GM06990 (cell line): ENCODE data around the gene OR51A4.
"Not testable (repeated sequence)": the region's sequence is repeated elsewhere in the genome, so short reads cannot be mapped to it uniquely, and the experiment has no call there.

Source experiments
- DNase-seq: peaks from one replicate; pipeline ENCODE4 v3.0.0-alpha.2; 2011; ENCODE audit not compliant: insufficient read length; ENCODE audit errors: extremely low read depth
- H3K27me3 ChIP-seq: replicated peaks from 2 replicates; pipeline ENCODE4 v1.6.0; 2011; ENCODE audit warnings: low read length; ENCODE audit not compliant: control insufficient read depth, insufficient read depth
- H3K36me3 ChIP-seq: 2 replicates; pipeline ENCODE4 v1.5.1; 2011; ENCODE audit warnings: low read length; ENCODE audit not compliant: control insufficient read depth, insufficient read depth
- H3K4me3 ChIP-seq: replicated peaks from 2 replicates; pipeline ENCODE4 v1.5.1; 2011; ENCODE audit warnings: low read depth, mild to moderate bottlenecking, control low read depth, low read length
- CTCF ChIP-seq: IDR thresholded peaks from 2 replicates; pipeline ENCODE4 v1.5.1; 2011; ENCODE audit warnings: low read length, control low read depth, mild to moderate bottlenecking, inconsistent platforms; ENCODE audit not compliant: insufficient read depth, poor library complexity, severe bottlenecking

Gene OR51A4

GRCh38 chr11:4979036-4979435 lies 31.6 kb upstream of the OR51A4 start:
- Histone ChIP-seq H3K4me3 (no peak overlapping the region), H3K27me3 (no peaks in the 10 kb centered on the region), H3K36me3 (no peaks in the 10 kb centered on the region)
- DNase-seq = no peak
- no peak for TF ChIP-seq CTCF

GRCh38 chr11:4975436-4975835 lies 28.0 kb upstream of the OR51A4 start:
- no peak for TF ChIP-seq CTCF
- Histone ChIP-seq H3K36me3 (no peaks in the 10 kb centered on the region), H3K4me3 (no peak overlapping the region), H3K27me3 (no peaks in the 10 kb centered on the region; the same call in 1 of the 2 replicates)
- DNase-seq = no peak

GRCh38 chr11:4962816-4963215 lies 15.4 kb upstream of the OR51A4 start:
- Histone ChIP-seq H3K36me3 (no peaks in the 10 kb centered on the region), H3K27me3 (no peaks in the 10 kb centered on the region), H3K4me3 (no peak overlapping the region)
- DNase-seq = no peak
- TF ChIP-seq CTCF = no peak

- no peak for TF ChIP-seq CTCF
- H3K27me3 ChIP-seq = no peaks in the 10 kb centered on the region
- H3K36me3 ChIP-seq = no peaks in the 10 kb centered on the region
- no peak for DNase-seq
- H3K4me3 ChIP-seq = no peak overlapping the region
These were observed 13.5 kb upstream of the OR51A4 start for GRCh38 chr11:4960877-4961276.

GRCh38 chr11:4957396-4957795 lies 10.0 kb upstream of the OR51A4 start:
- no peak for DNase-seq
- Histone ChIP-seq H3K27me3 (no peaks in the 10 kb centered on the region), H3K36me3 (no peaks in the 10 kb centered on the region), H3K4me3 (no peak overlapping the region)
- TF ChIP-seq CTCF = no peak

- H3K4me3 ChIP-seq, DNase-seq, H3K27me3 ChIP-seq, H3K36me3 ChIP-seq: not testable (repeated sequence)
These were observed 8.2 kb upstream of the OR51A4 start, which contains the start of gene OR51A2 for GRCh38 chr11:4955613-4956012. OR51A2 (minus strand) TSS chr11:4955713; CDS start chr11:4955713, 0 bp downstream.
